ENCODE measurements around the gene RNPEP.
"Not testable (repeated sequence)": the region's sequence is repeated elsewhere in the genome, so short reads cannot be mapped to it uniquely, and the experiment has no call there.

The RNPEP gene

GRCh38 chr1:202011994-202012393 is 29.5 kb downstream of the RNPEP start:
- DNase-seq: no peak

GRCh38 chr1:202012544-202013478 is 30.4 kb downstream of the RNPEP start:
- DNase-seq: no peak

- DNase-seq: no peak
These were observed 31.2 kb downstream of the RNPEP start for GRCh38 chr1:202013603-202014002.

- no peak for DNase-seq
These were observed 31.6 kb downstream of the RNPEP start for GRCh38 chr1:202014060-202014459.

GRCh38 chr1:202014915-202015661 is 32.6 kb downstream of the RNPEP start:
- no peak for DNase-seq

- DNase-seq: no peak
These were observed 33.2 kb downstream of the RNPEP start for GRCh38 chr1:202015662-202015937.

- no peak for DNase-seq
These were observed 33.8 kb downstream of the RNPEP start for GRCh38 chr1:202016022-202016810.

GRCh38 chr1:202016811-202017748 is 34.6 kb downstream of the RNPEP start:
- no peak for DNase-seq

GRCh38 chr1:202017749-202018467 is 35.5 kb downstream of the RNPEP start:
- DNase-seq: no peak

GRCh38 chr1:202018468-202019234 is 36.2 kb downstream of the RNPEP start:
- DNase-seq: no peak

GRCh38 chr1:202019235-202019558 is 36.7 kb downstream of the RNPEP start:
- not testable (repeated sequence) for DNase-seq

- no peak for DNase-seq
These were observed 40.6 kb downstream of the RNPEP start for GRCh38 chr1:202023001-202023433.

- DNase-seq: no peak
These were observed 46.8 kb downstream of the RNPEP start for GRCh38 chr1:202029171-202029665.

- no peak for DNase-seq
These were observed 47.3 kb downstream of the RNPEP start for GRCh38 chr1:202029727-202030126.

GRCh38 chr1:202031796-202032195 is 49.3 kb downstream of the RNPEP start:
- DNase-seq: no peak

- no peak for DNase-seq
These were observed 51.8 kb downstream of the RNPEP start for GRCh38 chr1:202034149-202034682.

- DNase-seq: no peak
These were observed 52.4 kb downstream of the RNPEP start for GRCh38 chr1:202034683-202035462.

- DNase-seq: no peak
These were observed 54.3 kb downstream of the RNPEP start for GRCh38 chr1:202036595-202037387.
